Stimulated activated CD4-positive, alpha-beta T cell treated with anti-CD3 and anti-CD28 coated beads, TNF-alpha, amount 100 ng/mL, for 48 hours (primary cell): ENCODE measurements around the gene ZFP36L1.
A peak's percentile ranks its signal among the peaks of the same experiment; 100 is the strongest.

Experiments
- DNase-seq, 3 donors: peaks; one replicate each; pipeline ENCODE4 v3.0.0-alpha.2; 2020; ENCODE audit warnings: low read depth in 3 of 3

The ZFP36L1 gene

DNA sequence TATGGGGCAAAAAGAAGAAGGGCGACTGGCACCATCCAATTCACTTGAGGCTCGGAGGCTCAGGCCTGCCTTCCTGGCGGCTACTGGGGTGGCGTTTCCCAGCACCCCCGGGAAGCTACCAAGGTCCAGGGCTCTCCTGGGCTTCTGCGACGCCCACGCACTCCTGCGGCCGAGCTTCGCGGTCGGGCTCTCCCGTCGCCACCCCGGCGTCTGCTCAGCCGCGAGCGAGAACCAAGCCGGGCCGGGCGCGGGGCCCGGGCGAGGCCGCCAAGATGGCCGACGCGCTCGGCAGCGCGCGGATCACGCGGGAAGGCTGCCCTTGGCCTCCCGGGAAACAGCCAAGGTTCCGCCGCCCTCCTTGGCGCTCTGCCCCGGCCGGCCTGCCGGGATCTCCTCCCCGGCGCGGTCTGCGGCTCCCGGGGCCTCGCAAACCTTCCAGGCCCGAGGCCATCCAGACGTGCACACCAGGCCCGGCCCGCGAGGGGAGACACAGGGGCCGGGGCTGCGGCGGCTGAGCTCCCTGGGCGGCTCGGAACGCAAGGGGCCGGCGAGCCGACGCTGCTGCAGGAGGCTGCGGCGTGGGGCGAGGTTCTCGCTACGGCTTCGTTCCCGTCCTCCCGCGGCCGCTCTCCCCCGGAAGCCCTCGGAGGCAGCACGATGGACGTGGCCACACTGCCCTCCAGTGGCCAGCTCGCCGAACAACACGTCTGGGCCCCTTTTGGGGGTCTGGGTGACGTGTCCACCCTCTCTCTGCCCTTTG, 23.5 kb upstream of the ZFP36L1 start:
- peak; percentile 85 to 87 (median 85) for DNase-seq

DNA sequence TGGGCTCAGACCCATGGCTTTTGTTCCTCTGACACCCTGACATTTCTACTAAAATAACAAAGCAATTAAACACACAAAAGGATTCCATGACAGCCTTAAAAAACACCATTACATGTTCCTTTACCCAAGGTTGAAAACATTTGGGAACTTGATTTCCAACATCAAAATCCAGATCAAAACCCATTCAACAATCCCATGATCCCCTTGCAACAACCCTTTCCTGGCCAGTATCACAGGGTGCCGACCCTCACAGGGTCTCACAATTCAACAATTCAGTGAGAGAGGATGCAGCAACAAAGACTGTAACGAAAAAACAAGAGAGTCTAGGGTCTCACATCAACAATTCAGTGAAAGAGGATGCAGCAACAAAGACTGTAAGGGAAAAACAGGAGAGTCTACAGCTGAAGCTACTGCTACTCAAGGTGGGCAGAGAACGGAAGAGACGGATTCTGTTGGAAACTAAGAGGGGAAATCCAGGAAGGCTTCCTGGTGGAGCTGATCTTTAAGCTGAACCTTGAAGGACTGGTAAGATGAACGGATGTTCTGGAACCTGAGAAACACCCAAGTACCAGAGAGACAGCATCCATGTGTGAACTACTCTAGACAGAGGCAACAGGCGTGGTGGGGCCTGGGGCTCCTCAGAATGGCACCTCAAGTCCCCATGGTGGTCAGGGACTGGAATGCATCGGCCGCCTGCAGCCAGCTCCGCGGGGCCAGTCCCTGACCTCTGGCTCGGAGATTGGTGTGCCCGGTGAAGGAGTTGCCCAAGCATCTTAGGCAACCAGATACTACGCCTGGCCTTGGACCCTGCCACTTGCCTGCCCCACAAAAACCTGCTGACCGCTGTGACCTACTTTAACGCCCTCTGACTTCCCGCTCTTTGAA, 22.7 kb upstream of the ZFP36L1 start:
- no peak for DNase-seq

DNA sequence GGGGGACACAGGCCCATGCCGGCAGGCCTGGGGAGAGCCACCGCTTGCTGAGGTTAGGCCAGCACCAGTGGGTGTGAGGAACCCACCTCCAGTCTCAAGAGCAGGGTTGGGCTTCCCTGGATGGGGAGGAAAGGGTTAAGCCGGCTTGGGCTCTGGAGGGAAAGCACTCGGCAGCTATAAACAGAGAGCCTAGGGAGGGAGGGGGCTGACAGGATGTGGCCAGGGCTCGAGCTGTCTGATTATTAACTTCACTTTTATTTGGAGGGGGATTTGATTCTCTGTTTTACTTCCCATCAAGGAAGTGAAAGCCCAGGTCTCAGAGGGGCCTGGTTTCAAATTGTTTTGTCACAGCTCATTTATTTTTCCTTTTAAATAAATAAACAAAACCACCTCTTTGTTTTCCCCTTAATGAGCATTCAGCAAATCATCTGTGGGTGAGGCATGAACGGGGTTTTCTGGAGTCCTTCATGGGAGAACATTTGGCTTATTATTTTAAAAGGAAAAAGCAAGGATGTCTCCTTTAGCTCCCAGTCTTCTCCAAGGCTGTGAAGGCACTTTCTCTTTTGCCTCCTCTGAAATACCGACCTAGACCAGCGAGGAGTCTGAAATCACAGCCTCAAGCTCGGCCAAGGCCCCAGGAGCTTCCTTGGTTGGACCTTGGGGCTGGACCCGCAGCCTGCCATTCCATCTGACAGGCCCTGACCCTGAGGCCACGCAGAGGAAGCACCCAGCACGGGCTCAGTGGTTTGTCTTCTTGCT, 21.9 kb upstream of the ZFP36L1 start:
- DNase-seq: no peak

- DNase-seq: no peak
These were observed 21.3 kb upstream of the ZFP36L1 start for GRCh38 chr14:68814238-68814538.

DNA sequence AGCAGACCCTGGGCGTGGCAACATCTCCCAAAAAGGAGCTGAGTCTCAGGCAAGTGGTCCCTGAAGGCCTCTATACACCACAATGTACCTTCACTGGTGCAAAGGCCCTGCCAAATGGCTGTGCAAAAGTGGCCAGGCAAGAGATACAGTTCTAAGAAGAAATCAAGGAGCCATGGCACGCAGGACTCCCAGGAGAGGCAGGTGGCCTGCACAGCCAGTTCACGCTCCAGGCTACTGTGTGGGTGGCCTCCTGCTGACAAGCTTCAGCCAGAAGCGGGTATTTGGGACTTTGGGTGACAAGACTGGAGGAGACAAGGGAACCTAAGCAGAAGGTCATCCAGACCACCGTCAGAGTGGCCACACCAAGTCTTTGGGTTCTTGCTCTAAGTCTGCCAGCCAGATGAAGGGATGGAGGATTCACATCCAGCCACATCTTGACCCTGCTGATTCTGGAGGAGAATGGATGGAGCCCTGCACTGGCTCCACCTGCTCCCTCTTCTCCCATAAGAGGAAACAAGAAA, 20.5 kb upstream of the ZFP36L1 start:
- DNase-seq: no peak

GRCh38 chr14:68811171-68811570, 18.3 kb upstream of the ZFP36L1 start:
- no peak for DNase-seq

DNA sequence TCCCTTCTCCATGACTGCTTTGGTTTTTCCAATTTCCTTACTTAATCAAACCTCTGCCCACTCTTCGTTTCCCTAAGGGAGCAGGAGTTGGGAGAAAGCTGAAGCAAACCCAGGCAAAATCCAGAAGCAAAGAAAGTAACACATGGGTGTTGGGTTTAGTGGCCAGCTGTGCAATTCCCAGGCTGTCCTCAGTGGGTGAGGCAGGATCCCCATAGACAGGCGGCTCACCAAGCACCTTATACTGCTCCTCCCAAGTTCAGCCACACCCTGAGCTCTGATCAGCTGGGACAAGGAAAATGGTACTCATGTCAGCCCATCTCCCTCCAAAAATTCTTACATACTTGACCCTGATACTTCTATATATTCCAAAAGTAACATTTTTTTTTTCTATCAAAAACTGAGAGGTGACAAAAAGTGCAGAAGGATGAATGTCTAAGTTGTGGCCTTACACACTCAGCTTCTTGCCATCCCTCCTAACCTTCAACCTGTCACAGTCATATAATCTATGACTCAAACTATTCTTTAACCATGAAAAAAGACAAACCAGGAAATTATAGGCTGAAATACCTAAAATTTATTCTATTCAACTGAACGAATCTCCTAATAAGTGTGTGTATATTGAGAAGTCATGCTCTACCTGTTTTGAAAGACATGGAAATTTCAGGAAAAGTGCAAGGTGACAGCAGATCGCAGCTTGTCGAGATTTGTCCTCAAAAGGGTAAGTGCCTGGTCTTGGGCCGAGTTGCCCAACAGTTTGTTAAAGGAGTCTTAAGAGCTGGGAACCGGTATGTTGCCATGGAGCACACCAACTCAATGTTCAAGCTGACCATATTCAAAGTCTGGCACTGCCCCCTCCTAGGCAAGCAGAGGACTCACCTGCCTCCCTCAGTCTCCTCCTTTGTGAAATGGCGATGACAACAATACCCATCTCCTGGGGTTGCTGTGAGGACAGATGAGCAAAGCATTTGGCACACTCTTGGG, 17.6 kb upstream of the ZFP36L1 start:
- DNase-seq: no peak

GRCh38 chr14:68809524-68809923, 16.7 kb upstream of the ZFP36L1 start:
- DNase-seq: no peak

- DNase-seq: no peak
These were observed 16.0 kb upstream of the ZFP36L1 start for GRCh38 chr14:68808696-68809480.

GRCh38 chr14:68807987-68808386, 15.1 kb upstream of the ZFP36L1 start:
- no peak for DNase-seq

- no peak for DNase-seq
These were observed 14.3 kb upstream of the ZFP36L1 start for GRCh38 chr14:68807148-68807600.

GRCh38 chr14:68806526-68807147, 13.8 kb upstream of the ZFP36L1 start:
- DNase-seq: no peak

DNA sequence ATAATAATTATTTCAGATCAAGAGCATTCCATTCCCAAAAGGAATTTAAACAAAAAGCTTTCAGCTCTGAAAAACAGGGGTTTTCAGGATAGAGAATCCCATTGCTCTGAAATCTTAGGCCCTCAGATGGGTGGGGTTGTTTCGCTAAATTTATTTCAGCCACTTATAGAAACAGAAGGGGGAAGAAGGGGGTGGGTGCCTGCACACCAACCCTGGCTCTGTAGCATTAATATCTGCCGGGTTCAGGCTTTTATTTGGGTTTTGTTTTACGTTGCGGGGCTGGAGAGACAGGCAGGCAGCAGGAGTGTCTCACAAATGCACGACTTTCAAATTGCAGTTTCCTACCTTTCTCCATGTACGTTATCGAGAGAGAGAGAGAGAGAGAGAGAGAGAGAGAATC, 12.5 kb upstream of the ZFP36L1 start:
- DNase-seq: no peak

DNA sequence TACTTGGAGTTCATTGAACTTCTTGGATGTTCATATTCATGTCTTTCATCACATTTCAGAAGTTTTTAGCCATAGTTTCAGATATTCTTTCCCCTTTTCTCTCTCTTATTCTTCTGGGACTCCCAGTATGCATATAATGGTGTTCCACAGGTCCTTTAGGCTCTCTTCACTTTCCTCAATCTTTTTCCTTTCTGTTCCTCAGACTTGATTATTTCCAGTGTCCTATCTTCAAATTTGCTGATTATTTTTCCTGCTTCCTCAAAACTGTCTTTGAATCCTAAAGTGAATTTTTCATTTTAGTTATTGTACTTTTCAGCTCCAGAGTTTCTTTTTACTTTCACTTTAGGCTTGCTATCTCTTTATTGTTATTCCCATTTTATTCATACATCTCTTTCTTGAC, 8.8 kb upstream of the ZFP36L1 start:
- no peak for DNase-seq

- DNase-seq: no peak
These were observed 8.1 kb upstream of the ZFP36L1 start for GRCh38 chr14:68800953-68801352.

- DNase-seq: no peak
These were observed 7.5 kb upstream of the ZFP36L1 start for GRCh38 chr14:68800390-68800789.

DNA sequence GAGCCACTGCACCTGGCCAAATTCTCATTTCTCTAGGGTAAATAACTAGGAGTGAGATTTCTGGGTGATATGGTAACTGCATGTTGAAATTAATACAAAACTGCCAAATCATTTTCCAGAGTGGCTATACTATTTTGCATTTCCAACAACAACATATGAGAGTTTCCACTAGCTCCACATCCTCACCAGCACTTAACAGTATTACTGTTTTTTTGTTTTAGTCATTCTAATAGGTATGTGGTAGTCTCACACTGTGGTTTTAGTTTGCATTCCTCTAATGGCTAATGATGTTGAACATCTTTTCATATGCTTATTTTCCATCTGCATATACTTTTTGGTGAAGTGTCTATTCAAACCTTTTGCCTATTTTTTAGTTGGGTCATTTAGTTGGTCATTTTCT, 5.8 kb upstream of the ZFP36L1 start:
- DNase-seq: no peak

DNA sequence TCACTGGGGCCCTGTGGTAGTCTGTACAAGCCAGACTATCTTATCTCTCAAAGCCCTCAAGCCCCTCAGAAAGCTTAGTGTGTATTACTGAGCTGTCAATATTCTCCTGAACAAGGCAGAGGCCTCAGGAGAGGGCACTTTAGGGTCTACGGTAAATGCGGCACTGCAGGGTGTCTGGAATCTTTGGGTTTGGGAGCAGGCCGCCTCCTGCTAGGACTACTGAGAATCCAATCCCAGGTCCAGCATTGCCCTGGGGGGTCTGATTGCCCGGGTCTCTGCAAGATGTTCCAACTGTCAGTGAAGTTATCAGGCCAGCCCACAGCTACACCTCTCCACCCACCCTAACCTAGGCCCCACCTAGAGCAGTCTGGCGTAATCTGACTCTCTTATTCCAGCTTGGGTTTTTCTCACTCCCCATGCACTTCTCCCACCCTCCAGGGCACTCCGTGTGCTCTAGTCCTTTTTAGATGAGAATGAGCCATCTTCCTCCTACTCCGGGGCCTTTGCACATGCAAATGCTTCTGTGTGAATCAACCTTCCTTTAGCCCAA, 4.3 kb upstream of the ZFP36L1 start:
- no peak for DNase-seq

DNA sequence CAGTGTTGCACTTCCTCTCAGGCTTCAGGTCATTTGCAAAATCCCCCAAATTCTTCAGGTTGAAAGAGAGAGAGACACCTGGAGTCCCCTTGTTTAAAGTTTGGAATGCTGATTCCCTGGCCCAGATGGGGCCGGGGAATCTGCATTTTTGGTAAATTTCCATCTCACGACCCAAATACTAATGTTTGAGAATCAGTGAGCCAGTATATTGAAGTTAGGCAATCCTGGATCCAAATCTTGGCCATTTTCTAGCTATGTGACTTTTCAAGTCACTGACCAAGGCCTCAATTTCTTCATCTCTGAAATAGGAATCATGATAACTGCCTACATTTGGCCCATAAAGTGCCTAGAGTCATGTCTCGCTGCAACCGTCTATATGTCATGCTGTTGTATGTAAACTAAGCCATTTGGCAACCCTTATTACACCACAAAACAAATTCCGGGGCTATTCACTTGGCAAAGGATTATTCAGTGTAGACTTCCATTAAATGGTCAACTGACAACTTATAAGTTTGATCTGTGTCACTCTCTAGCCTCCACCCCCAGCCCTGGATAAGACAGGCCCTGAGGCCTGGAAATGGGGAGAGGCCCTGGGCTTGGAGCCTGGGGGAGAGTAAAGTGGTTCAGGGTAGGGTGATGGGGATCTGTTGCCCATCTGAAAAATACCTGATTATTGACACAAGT, 3.7 kb upstream of the ZFP36L1 start:
- no peak for DNase-seq
